B cell (primary cell): ENCODE results near the gene TRIM9. TPM values are rescaled to one million over a fixed set of nuclear protein-coding genes. Genes with fewer than 3 reads are reported as not detected.

ENCODE experiments used
- ATAC-seq: fragments of 200-7000 bp; cut with Tn5 transposase; one replicate; pipeline ENCODE4 v1.10.0; 2021; ENCODE audit warnings: low read depth, mild to moderate bottlenecking, moderate number of reproducible peaks, moderate library complexity
- CTCF ChIA-PET: fragments of 350-600 bp; sonication (Branson Sonifier 250); formaldehyde crosslinking; loops from one replicate; lab custom pipeline; 2021; ENCODE audit warnings: antibody characterized with exemption, inconsistent platforms; lab: Charles Lee
- POLR2A ChIA-PET: fragments of 350-600 bp; sonication (Branson Sonifier 250); formaldehyde crosslinking; loops from one replicate; lab custom pipeline; 2021; ENCODE audit warnings: antibody characterized with exemption; lab: Charles Lee
- DNase-seq: peaks from one replicate; pipeline ENCODE4 v3.0.0; 2013
- H2AFZ ChIP-seq: 2 replicates; pipeline ENCODE4 v1.6.1; 2012; ENCODE audit warnings: mild to moderate bottlenecking, low read depth, low read length; ENCODE audit not compliant: insufficient read depth, poor library complexity, severe bottlenecking
- H3K27ac ChIP-seq, 2 donors: 1 replicate in 1 of 2; 2 replicates in 1 of 2; pipeline ENCODE4 v1.5.1; 2012 to 2013; ENCODE audit warnings: low read length in 2 of 2, mild to moderate bottlenecking in 2 of 2, moderate library complexity in 1 of 2
- H3K27me3 ChIP-seq, 4 experiments: fragments of 200-600 bp in 1 of 4; sonication (generic) in 1 of 4; replicated peaks in 1 of 4; 1 replicate in 2 of 4; 2 replicates in 2 of 4; pipeline versions ENCODE4 v1.6.1 to v1.7.0; 2013 to 2016; ENCODE audit warnings: low read length in 3 of 4, mild to moderate bottlenecking in 2 of 4, mixed read lengths in 1 of 4, moderate library complexity in 1 of 4; ENCODE audit not compliant: insufficient read depth in 4 of 4, control insufficient read depth in 3 of 4; ENCODE audit errors: control extremely low read depth in 1 of 4
- H3K36me3 ChIP-seq, 2 experiments: replicated peaks in 1 of 2; 1 replicate in 1 of 2; 2 replicates in 1 of 2; pipeline versions ENCODE4 v1.6.1 to v1.7.1; 2013; ENCODE audit warnings: low read length in 1 of 2; ENCODE audit not compliant: insufficient read depth in 2 of 2, control insufficient read depth in 1 of 2; ENCODE audit errors: control extremely low read depth in 1 of 2, extremely low read depth in 1 of 2
- H3K4me1 ChIP-seq, 2 donors: fragments of 200-600 bp in 1 of 2; sonication (generic) in 1 of 2; 1 replicate in 1 of 2; 2 replicates in 1 of 2; pipeline versions ENCODE4 v1.5.1 to v1.6.1; 2013 to 2017; ENCODE audit warnings: low read length in 2 of 2; ENCODE audit not compliant: control insufficient read depth in 2 of 2, insufficient read depth in 2 of 2
- H3K4me2 ChIP-seq: replicated peaks from 2 replicates; pipeline ENCODE3; 2012; ENCODE audit warnings: mild to moderate bottlenecking, low read depth, low read length; ENCODE audit not compliant: poor library complexity, severe bottlenecking
- H3K4me3 ChIP-seq, 5 experiments: fragments of 200-600 bp in 1 of 5; sonication (generic) in 1 of 5; 1 replicate in 3 of 5; 2 replicates in 2 of 5; pipeline versions ENCODE4 v1.5.1 to v1.7.0; 2011 to 2016; ENCODE audit warnings: low read length in 4 of 5, mild to moderate bottlenecking in 4 of 5, low read depth in 2 of 5, control low read depth in 1 of 5, moderate library complexity in 1 of 5; ENCODE audit not compliant: insufficient read depth in 1 of 5; ENCODE audit errors: control extremely low read depth in 1 of 5, extremely low read depth in 1 of 5
- H3K79me2 ChIP-seq: fragments of 200-600 bp; sonication (generic); one replicate; pipeline ENCODE4 v1.6.0; 2016; ENCODE audit warnings: low read length; ENCODE audit not compliant: control insufficient read depth, insufficient read depth
- H3K9ac ChIP-seq: fragments of 200-600 bp; sonication (generic); 2 replicates; pipeline ENCODE4 v1.6.1; 2017; ENCODE audit warnings: mild to moderate bottlenecking, low read length, moderate library complexity
- H3K9me3 ChIP-seq, 3 donors: one replicate each; pipeline versions ENCODE4 v1.6.1 to v1.7.1; 2013; ENCODE audit warnings: low read length in 2 of 3; ENCODE audit not compliant: control insufficient read depth in 2 of 3, insufficient read depth in 1 of 3; ENCODE audit errors: control extremely low read depth in 1 of 3
- H4K20me1 ChIP-seq: 2 replicates; pipeline ENCODE4 v1.6.0; 2012; ENCODE audit warnings: mild to moderate bottlenecking, low read length; ENCODE audit not compliant: insufficient read depth, control insufficient read depth, poor library complexity, severe bottlenecking
- H3K27ac Mint-ChIP-seq: one replicate; pipeline ENCODE4 v1.8.0; 2021; ENCODE audit warnings: mixed read lengths
- H3K27me3 Mint-ChIP-seq: one replicate; pipeline ENCODE4 v1.8.0; 2021; ENCODE audit warnings: mixed read lengths
- H3K4me1 Mint-ChIP-seq: one replicate; pipeline ENCODE4 v1.8.0; 2021; ENCODE audit warnings: mixed read lengths
- H3K4me3 Mint-ChIP-seq: one replicate; pipeline ENCODE4 v1.8.0; 2021; ENCODE audit warnings: mixed read lengths
- H3K9me3 Mint-ChIP-seq: one replicate; pipeline ENCODE4 v1.8.0; 2022; ENCODE audit warnings: mixed read lengths; ENCODE audit not compliant: insufficient read depth
- CTCF ChIP-seq: fragments of 200-600 bp; IDR thresholded peaks from one replicate; pipeline ENCODE4 v1.8.0; 2022; ENCODE audit warnings: antibody characterized with exemption, mild to moderate bottlenecking
- EZH2 ChIP-seq: IDR thresholded peaks from 2 replicates; pipeline ENCODE4 v1.6.1; 2012; ENCODE audit warnings: borderline replicate concordance, low read depth, mild to moderate bottlenecking, moderate library complexity, low read length; ENCODE audit not compliant: insufficient read depth, poor library complexity, severe bottlenecking
- WGBS: methylation state at CpG from one replicate; pipeline ENCODE4 v1.1.5; 2013; ENCODE audit warnings: missing lambda C conversion rate; ENCODE audit not compliant: insufficient coverage; 5-methylcytosine and 5-hydroxymethylcytosine counted together
- intact Hi-C: fragments of 100-400 bp; cut with micrococcal nuclease; formaldehyde crosslinking; loops from one replicate; pipeline ENCODE4 v1.10.0; 2022
- polyA plus RNA-seq: library from polyadenylated mRNA; depleted of rRNA; stranded (reverse); fragments of >200 nt; gene quantifications from 2 replicates; pipeline ENCODE4 v1.2.3, GENCODE V29; 2012
- total RNA-seq, 2 donors: library from RNA; stranded (reverse); fragments of 120-200 nt in 1 of 2; gene quantifications; 1 replicate in 1 of 2; 2 replicates in 1 of 2; pipeline versions ENCODE4 v1.2.3 to v1.2.4, GENCODE V29; 2013 to 2022

The TRIM9 gene
- total and polyA plus RNA-seq, 2 donors (not counting 1 experiment from before 2014, with no cell fraction given): 0.24 to 0.32 TPM

DNA sequence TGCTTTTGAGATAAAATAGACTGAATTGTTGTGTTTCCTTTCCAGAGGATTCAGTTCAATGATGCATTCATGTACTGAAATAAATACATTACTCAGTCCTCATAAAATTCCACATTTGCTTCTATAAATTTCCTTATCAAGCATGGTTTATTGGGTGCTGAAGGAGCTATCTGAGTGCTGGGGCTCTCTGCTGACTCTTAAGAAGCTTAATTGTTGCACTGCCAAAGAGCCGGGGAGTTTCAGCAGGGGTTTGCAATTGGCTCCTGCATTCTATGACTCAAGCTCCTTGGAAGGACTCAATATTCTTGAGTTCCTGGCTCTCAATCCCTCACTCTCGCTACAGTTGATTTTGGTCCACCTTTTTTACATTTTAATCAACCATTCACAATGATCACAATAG lies 80.8 kb downstream of the TRIM9 start:
- Histone ChIP-seq H3K4me1 (no peaks in the 10 kb centered on the region), H3K36me3 (no peaks in the 10 kb centered on the region), H3K27me3 (no peaks in the 10 kb centered on the region), H3K4me2 (no peak overlapping the region), H2AFZ (no peak overlapping the region), H3K79me2 (no peaks in the 10 kb centered on the region), H3K27ac (no peak overlapping the region), H3K9me3 (no peaks in the 10 kb centered on the region), H4K20me1 (no peaks in the 10 kb centered on the region), H3K4me3 (no peak overlapping the region), H3K9ac (no peak overlapping the region)
- Mint-ChIP-seq H3K27me3 (no peaks in the 10 kb centered on the region), H3K4me1 (no peaks in the 10 kb centered on the region), H3K9me3 (no peaks in the 10 kb centered on the region), H3K27ac (no peak overlapping the region), H3K4me3 (no peak overlapping the region)
- ATAC-seq: no peak
- WGBS: 83% methylated on average over 2 of the region's 2 CpGs
- TF ChIP-seq CTCF: no peak
- no peak for TF ChIP-seq EZH2
- ChIA-PET CTCF (no interaction called here), POLR2A (no interaction called here)
- no peak for DNase-seq
- intact Hi-C loops: no loop called here

DNA sequence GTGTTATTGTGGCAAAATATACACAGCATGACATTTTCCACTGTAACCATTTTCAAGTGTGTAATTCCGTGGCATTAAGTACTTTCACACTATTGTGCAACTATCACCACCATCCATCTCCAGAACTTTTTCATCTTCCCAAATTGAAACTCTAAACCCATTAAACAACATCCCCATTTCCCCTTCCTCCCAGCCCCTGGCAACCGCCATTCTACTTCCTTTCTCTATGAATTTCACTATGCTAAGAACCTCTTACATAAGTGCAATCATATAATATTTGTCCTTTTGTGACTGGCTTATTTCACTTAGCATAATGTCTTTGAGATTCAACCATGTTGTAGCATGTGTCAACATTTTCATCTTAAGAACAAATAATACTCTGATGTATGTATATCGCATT lies 82.8 kb downstream of the TRIM9 start:
- Histone ChIP-seq H3K79me2 (no peaks in the 10 kb centered on the region), H3K4me3 (no peak overlapping the region), H3K27me3 (no peaks in the 10 kb centered on the region), H3K4me2 (no peak overlapping the region), H3K9me3 (no peaks in the 10 kb centered on the region), H3K4me1 (no peaks in the 10 kb centered on the region), H3K36me3 (no peaks in the 10 kb centered on the region), H3K9ac (no peak overlapping the region), H2AFZ (no peak overlapping the region), H4K20me1 (no peaks in the 10 kb centered on the region), H3K27ac (no peak overlapping the region)
- Mint-ChIP-seq H3K4me3 (no peak overlapping the region), H3K27ac (no peak overlapping the region), H3K4me1 (no peaks in the 10 kb centered on the region), H3K27me3 (no peaks in the 10 kb centered on the region), H3K9me3 (no peaks in the 10 kb centered on the region)
- POLR2A ChIA-PET: no interaction called here
- CTCF ChIA-PET: no interaction called here
- no peak for TF ChIP-seq EZH2
- no peak for TF ChIP-seq CTCF
- 91% methylated on average over 2 of the region's 3 CpGs for WGBS
- no peak for ATAC-seq
- no peak for DNase-seq
- intact Hi-C loops: no loop called here
